SK-N-SH treated with all-trans-retinoic acid at 6 μM for 48 hours (cell line): ENCODE results near the gene PTPRT.

ENCODE experiments used
- PATZ1 ChIP-seq: fragments of 250-450 bp; sonication (Bioruptor Pico); IDR thresholded peaks from 2 replicates; pipeline ENCODE4 v1.8.0; 2020; ENCODE audit warnings: mild to moderate bottlenecking, moderate library complexity, borderline replicate concordance
- RARB ChIP-seq: fragments of 250-450 bp; sonication (Bioruptor Pico); IDR thresholded peaks from 2 replicates; pipeline ENCODE4 v1.8.0; 2021; ENCODE audit warnings: mild to moderate bottlenecking, moderate library complexity
- TCF4 ChIP-seq: fragments of 250-450 bp; sonication (Bioruptor Pico); IDR thresholded peaks from 2 replicates; pipeline ENCODE4 v1.8.0; 2021; ENCODE audit warnings: mild to moderate bottlenecking, moderate library complexity, borderline replicate concordance
- TOX ChIP-seq: fragments of 250-450 bp; sonication (Bioruptor Pico); IDR thresholded peaks from 2 replicates; pipeline ENCODE4 v1.8.0; 2021; ENCODE audit warnings: mild to moderate bottlenecking, moderate library complexity, borderline replicate concordance
- ZNF565 ChIP-seq: fragments of 450-650 bp; formaldehyde crosslinking; conservative IDR thresholded peaks from 2 replicates; pipeline ENCODE4 v1.5.0; 2020; ENCODE audit warnings: low read depth, mild to moderate bottlenecking, moderate library complexity
- ZNF8 ChIP-seq: fragments of 450-650 bp; formaldehyde crosslinking; IDR thresholded peaks from 2 replicates; pipeline ENCODE4 v1.5.0; 2020; ENCODE audit warnings: mild to moderate bottlenecking, moderate library complexity

- no peak for TF ChIP-seq RARB
- TF ChIP-seq PATZ1 (CRISPR knock-in tag): no peak
- TF ChIP-seq TOX (CRISPR knock-in tag): no peak
- TF ChIP-seq ZNF565 (CRISPR knock-in tag): no peak
- no peak for TF ChIP-seq TCF4 (CRISPR knock-in tag)
- no peak for TF ChIP-seq ZNF8 (CRISPR knock-in tag)
Observed at GRCh38 chr20:43022081-43022480, 167.6 kb downstream of the PTPRT start.
